ENCODE data around the gene STPG3. TPM values are rescaled to one million over a fixed set of nuclear protein-coding genes. Genes with fewer than 3 reads are reported as not detected.

Gene STPG3
- total and polyA plus RNA-seq, 2 of the 8 experiments (the other 6 are each of a cell fraction or from before 2014, with no cell fraction given), result not detected

- TF ChIP-seq POLR2A (IDR thresholded peaks at IDR 0.05; ENCODE audit: control extremely low read depth in 1 of 2, low read depth in 2 of 2, low read length in 2 of 2) (no peak), EP300 (IDR thresholded peaks at IDR 0.05; ENCODE audit: borderline replicate concordance in 1 of 2, low read depth in 2 of 2, low read length in 2 of 2) (no peak), JUND (IDR thresholded peaks at IDR 0.05; ENCODE audit: low read length) (no peak), EZH2 (IDR thresholded peaks at IDR 0.05; ENCODE audit: low read depth, low read length, severe bottlenecking) (no peak), NANOG (IDR thresholded peaks at IDR 0.05; ENCODE audit: insufficient read depth, low read depth, low read length, poor library complexity, severe bottlenecking) (no peak), MAX (IDR thresholded peaks at IDR 0.05) (peak; percentile 44; the same call in 1 of the 2 replicates), CREB1 (IDR thresholded peaks at IDR 0.05) (0 out of 2 replicates have a peak, but pooled peaks have one; percentile 34), SIX5 (IDR thresholded peaks at IDR 0.05; ENCODE audit: low read depth, low read length) (no peak), HDAC2 (IDR thresholded peaks at IDR 0.05; ENCODE audit: borderline replicate concordance in 1 of 2, low read depth in 2 of 2, low read length in 2 of 2) (no peak), CEBPB (IDR thresholded peaks at IDR 0.05; ENCODE audit: low read depth, low read length) (no peak), YY1 (IDR thresholded peaks at IDR 0.05; ENCODE audit: low read depth, low read length) (0 out of 2 replicates have a peak, but pooled peaks have one; percentile 43), KDM1A (IDR thresholded peaks at IDR 0.05; ENCODE audit: borderline replicate concordance, low read length) (peak; percentile 84; the same call in 1 of the 2 replicates), TAF1 (IDR thresholded peaks at IDR 0.05; ENCODE audit: low read depth, low read length) (0 out of 2 replicates have a peak, but pooled peaks have one; percentile 37), NRF1 (IDR thresholded peaks at IDR 0.05; ENCODE audit: low read depth, low read length) (no peak), BCL11A (IDR thresholded peaks at IDR 0.05; ENCODE audit: low read depth in 2 of 2, low read length in 2 of 2) (no peak), SAP30 (IDR thresholded peaks at IDR 0.05; ENCODE audit: insufficient read depth, insufficient replicate concordance, low read length) (no peak), CHD1 (IDR thresholded peaks at IDR 0.05; ENCODE audit: low read depth, low read length) (no peak), BACH1 (IDR thresholded peaks at IDR 0.05; ENCODE audit: low read length) (peak; percentile 68), SP2 (IDR thresholded peaks at IDR 0.05; ENCODE audit: low read length) (no peak), SP1 (IDR thresholded peaks at IDR 0.05; ENCODE audit: low read depth, low read length) (no peak), KDM4A (IDR thresholded peaks at IDR 0.05; ENCODE audit: low read depth, low read length, severe bottlenecking) (no peak)
- TF ChIP-seq, protein P1, sequence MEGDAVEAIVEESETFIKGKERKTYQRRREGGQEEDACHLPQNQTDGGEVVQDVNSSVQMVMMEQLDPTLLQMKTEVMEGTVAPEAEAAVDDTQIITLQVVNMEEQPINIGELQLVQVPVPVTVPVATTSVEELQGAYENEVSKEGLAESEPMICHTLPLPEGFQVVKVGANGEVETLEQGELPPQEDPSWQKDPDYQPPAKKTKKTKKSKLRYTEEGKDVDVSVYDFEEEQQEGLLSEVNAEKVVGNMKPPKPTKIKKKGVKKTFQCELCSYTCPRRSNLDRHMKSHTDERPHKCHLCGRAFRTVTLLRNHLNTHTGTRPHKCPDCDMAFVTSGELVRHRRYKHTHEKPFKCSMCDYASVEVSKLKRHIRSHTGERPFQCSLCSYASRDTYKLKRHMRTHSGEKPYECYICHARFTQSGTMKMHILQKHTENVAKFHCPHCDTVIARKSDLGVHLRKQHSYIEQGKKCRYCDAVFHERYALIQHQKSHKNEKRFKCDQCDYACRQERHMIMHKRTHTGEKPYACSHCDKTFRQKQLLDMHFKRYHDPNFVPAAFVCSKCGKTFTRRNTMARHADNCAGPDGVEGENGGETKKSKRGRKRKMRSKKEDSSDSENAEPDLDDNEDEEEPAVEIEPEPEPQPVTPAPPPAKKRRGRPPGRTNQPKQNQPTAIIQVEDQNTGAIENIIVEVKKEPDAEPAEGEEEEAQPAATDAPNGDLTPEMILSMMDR (IDR thresholded peaks at IDR 0.05; ENCODE audit: control extremely low read depth in 1 of 3, insufficient read depth in 1 of 3, low read depth in 1 of 3, low read length in 3 of 3), result peak in 2 of 3 experiments; percentile 96 to 97; a peak in 3 of 4 replicates
Observed at GRCh38 chr9:137227054-137227852, 23.8 kb upstream of the STPG3 start, which contains the start of gene RNF224 (continued).

Measured in H1 (cell line).